ENCODE measurements around the gene NLRC5.
"Not testable (repeated sequence)": the region's sequence is repeated elsewhere in the genome, so short reads cannot be mapped to it uniquely, and the experiment has no call there.

NLRC5 gene

DNA sequence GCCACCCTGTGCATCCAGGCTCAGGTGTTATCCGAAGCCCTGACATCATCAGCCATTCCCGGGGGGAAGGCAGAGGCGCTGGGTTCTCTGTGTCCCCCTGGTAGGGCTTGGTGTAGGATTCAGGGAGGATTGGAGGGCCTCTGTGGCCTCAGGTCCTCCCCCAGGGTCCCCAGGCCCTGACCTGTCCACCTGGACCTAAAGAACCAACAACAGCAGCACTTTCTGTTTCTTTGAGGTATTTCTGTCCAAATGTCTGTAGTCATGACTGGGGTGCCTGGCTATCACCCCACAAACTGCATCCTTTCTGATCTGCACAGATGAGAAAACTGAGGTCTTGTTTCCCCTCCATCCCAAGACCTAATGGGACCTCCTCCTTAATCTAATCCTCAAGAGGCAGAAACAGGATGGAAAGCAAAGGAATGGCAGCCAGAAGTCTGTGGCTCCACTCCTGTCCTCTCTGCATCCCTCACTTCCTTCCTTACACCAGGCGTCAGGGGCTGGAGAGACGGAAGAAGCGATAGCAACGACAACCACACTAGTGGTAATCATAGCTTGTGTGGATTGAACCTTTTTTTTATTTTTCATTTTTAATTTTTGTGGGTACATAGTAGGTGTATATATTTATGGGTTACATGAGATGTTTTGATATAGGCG lies 11.8 kb downstream of the NLRC5 start:
- H3K4me3 ChIP-seq (ENCODE audit: low read depth, low read length) = no peak overlapping the region
- DNase-seq (ENCODE audit: low read depth) = no peak
- TF ChIP-seq, protein P1, sequence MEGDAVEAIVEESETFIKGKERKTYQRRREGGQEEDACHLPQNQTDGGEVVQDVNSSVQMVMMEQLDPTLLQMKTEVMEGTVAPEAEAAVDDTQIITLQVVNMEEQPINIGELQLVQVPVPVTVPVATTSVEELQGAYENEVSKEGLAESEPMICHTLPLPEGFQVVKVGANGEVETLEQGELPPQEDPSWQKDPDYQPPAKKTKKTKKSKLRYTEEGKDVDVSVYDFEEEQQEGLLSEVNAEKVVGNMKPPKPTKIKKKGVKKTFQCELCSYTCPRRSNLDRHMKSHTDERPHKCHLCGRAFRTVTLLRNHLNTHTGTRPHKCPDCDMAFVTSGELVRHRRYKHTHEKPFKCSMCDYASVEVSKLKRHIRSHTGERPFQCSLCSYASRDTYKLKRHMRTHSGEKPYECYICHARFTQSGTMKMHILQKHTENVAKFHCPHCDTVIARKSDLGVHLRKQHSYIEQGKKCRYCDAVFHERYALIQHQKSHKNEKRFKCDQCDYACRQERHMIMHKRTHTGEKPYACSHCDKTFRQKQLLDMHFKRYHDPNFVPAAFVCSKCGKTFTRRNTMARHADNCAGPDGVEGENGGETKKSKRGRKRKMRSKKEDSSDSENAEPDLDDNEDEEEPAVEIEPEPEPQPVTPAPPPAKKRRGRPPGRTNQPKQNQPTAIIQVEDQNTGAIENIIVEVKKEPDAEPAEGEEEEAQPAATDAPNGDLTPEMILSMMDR (IDR thresholded peaks at IDR 0.05; ENCODE audit: insufficient read depth, low read depth, low read length, missing control alignments) = no peak

DNA sequence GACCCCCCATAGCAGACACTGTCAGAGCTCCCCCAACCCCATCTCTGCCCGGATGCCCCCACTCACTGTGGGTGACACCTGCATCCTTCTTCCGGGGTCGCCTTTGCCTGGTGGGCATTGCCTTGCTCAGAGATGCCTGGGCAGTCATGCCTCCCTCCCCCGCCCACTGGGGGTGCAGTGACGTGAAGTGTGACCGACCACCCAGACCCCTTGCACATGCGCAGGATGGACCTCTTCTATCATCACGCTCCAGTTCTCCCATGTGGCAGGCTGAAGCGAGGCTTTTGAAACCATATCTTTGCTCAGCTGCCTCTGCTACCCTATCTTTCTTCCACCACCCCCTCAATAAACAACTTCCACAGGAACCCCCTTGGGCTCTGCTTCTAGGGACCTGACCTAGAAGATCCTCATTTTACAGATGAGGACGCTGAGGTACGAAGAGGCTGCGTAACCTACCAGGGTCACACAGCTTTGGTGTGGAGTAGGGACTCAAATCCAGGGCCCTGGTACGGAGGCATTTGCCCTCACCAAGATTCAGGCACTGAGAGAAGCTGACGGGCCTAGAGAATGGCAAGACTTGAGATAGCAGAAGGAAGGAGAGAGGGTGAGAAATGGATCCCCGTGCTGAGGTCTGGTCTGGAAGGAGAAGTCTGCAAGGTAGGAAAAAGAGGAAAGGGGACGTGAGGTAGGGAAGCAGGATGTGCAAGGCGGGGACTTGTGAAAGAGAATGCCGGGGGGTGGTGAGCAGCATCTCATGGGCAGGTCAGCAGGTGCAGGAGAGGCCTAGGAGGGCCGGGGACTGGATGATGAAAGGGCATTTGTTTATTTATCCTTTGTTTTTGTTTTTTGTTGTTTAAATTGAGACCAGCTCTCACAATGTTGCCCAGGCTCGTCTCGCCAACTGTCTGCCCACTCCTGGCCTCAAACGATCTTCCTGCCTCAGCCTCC lies 14.4 kb downstream of the NLRC5 start:
- peak; percentile 56 for DNase-seq (ENCODE audit: low read depth)
- peak overlapping the region; percentile 46 for H3K4me3 ChIP-seq (ENCODE audit: low read depth, low read length)
- TF ChIP-seq, protein P1 (IDR thresholded peaks at IDR 0.05; ENCODE audit: insufficient read depth, low read depth, low read length, missing control alignments) = no peak

DNA sequence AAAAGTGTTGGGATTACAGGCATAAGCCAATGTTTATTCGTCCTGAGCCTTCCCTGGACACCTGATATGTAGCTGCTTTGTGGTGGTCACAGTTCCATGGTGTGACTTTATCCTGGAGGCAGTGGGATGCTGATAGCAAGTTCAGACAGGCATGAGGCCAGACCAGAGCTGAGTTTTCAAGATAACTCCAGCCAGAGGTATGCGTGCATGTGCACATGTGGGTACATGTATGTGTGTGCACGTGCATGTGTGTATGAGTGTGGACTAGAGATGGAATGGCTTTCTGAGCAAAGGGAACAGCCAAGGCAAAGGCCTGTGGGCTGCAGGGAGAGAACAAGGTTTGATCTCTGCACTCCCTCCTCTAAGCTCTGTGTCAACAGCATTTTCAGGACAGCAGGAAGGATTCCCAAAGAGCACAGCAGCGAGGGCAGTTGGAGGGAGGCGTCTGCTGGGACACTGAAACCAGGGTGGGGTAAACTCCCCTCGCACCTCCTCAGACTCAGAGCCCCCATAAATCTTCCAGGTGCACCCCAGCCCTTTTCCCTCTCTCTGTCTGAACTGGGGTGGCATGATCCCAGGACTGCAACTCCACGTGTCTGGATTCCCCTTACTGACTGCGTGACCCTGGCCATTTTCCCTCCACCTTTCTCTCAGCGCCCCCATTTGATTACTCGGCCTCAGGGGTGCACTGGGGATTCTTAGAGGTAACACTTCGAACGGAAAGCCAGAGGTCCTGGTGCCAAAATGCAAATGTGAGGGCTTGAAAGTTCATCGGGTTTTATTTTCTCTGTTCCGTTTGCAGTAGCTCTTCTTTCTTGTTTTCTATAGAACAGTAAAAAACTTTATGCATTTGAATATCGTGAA lies 15.3 kb downstream of the NLRC5 start:
- TF ChIP-seq, protein P1 (IDR thresholded peaks at IDR 0.05; ENCODE audit: insufficient read depth, low read depth, low read length, missing control alignments) = no peak
- peak overlapping the region; percentile 46 for H3K4me3 ChIP-seq (ENCODE audit: low read depth, low read length)
- DNase-seq (ENCODE audit: low read depth) = peak; percentile 72

DNA sequence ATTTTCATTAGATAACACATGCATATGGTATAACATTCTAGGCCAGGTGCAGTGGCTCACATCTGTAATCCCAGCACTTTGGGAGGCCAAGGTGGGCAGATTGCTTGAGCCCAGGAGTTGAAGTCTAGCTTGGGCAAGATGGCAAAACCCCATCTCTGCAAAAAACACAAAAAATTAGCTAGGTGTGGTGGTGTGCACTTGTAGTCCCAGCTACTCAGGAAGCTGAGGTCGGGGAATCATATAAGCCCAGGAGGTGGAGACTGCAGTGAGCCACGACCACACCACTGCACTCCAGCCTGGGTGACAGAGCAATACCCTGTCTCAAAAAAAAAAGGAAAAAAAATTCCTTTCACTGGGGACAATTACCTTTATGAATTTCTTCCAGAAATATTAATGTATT lies 16.2 kb downstream of the NLRC5 start:
- H3K4me3 ChIP-seq (ENCODE audit: low read depth, low read length) = peak overlapping the region; percentile 46
- not testable (repeated sequence) for DNase-seq (ENCODE audit: low read depth)

DNA sequence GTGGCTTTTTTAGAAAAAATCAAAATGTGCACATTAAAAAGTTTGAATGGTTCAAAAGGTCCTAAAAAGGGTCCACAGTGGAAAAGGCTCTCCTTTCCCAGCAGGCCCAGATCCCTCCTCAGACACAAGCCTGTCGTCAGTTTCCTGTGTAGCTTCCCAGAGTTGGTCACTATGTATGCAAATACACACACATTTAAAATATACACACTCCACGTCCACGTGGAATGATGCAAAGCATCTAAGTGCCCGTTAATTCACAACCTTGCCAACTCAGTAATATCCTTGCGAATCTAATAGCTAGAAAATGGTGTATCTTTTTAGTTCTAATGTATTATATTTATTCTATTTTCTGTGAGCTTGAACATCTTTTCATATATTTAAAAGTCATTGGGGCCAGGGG lies 17.7 kb downstream of the NLRC5 start:
- DNase-seq (ENCODE audit: low read depth) = no peak
- no peak overlapping the region for H3K4me3 ChIP-seq (ENCODE audit: low read depth, low read length)
- TF ChIP-seq, protein P1 (IDR thresholded peaks at IDR 0.05; ENCODE audit: insufficient read depth, low read depth, low read length, missing control alignments) = no peak

DNA sequence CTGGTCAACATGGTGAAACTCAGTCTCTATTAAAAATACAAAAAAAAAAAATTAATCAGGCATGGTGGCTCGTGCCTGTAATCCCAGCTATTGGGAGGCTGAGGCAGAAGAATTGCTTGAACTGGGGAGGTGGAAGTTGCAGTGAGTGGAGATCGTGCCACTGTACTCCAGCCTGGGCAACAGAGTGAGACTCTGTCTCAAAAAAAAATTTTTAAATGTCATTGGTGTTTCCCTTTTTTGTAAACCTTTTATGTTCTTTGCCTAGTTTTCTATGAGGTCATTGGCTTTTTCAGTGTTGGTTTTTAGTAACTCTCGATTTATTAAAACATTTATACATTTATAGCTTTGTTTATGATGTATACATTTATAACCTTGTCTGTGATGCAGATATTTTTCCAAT lies 18.2 kb downstream of the NLRC5 start:
- TF ChIP-seq, protein P1 (IDR thresholded peaks at IDR 0.05; ENCODE audit: insufficient read depth, low read depth, low read length, missing control alignments) = no peak
- no peak overlapping the region for H3K4me3 ChIP-seq (ENCODE audit: low read depth, low read length)
- DNase-seq (ENCODE audit: low read depth) = no peak

DNA sequence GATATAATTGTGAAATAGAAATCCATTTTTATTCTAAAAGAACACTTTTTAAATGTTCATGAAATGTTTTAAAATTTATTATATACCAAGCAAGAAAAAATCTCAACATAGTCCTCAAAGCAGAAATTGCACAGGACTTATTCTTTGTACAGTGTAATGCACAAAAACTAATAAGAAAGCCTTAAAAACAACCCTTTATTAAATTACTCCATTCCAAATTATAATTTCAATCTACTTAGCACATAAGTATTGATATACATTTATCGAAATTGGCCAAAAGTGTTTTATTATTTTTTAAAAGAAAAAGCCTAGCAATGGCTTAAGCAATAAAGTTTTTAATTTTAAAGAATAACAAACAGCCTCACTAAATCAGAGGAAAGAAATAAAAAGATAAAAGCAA lies 19.1 kb downstream of the NLRC5 start:
- no peak for DNase-seq (ENCODE audit: low read depth)
- TF ChIP-seq, protein P1 (IDR thresholded peaks at IDR 0.05; ENCODE audit: insufficient read depth, low read depth, low read length, missing control alignments) = no peak

More for the DNA sequence above, 19.1 kb downstream of the NLRC5 start:
- no peak overlapping the region for H3K4me3 ChIP-seq (ENCODE audit: low read depth, low read length)
